Calu3 (cell line): ENCODE data around the gene STIM2. TPM values are rescaled to one million over a fixed set of nuclear protein-coding genes. Genes with fewer than 3 reads are reported as not detected.

Experiments used
- BruUV-seq: library from RNA; stranded (reverse); fragments of 400-500 nt; replicated peaks from 2 replicates; lab custom pipeline; 2021; lab: Mats Ljungman, UMichigan
- CTCF ChIA-PET: fragments of 300-600 bp; sonication (Branson Sonifier 250); formaldehyde crosslinking; loops from one replicate; lab custom pipeline; 2022; ENCODE audit warnings: antibody characterized with exemption; lab: Charles Lee
- DNase-seq: peaks from one replicate; pipeline ENCODE4 v3.0.0; 2022
- H3K27ac Mint-ChIP-seq: one replicate; pipeline ENCODE4 v1.8.0; 2022; ENCODE audit warnings: mixed read lengths; ENCODE audit not compliant: unreplicated experiment
- H3K27me3 Mint-ChIP-seq: one replicate; pipeline ENCODE4 v1.8.0; 2022; ENCODE audit warnings: mixed read lengths; ENCODE audit not compliant: unreplicated experiment
- H3K36me3 Mint-ChIP-seq: one replicate; pipeline ENCODE4 v1.8.0; 2022; ENCODE audit warnings: mild to moderate bottlenecking, moderate library complexity, mixed read lengths; ENCODE audit not compliant: insufficient read depth, unreplicated experiment
- H3K4me1 Mint-ChIP-seq: one replicate; pipeline ENCODE4 v1.8.0; 2022; ENCODE audit warnings: mild to moderate bottlenecking, low read depth, mixed read lengths; ENCODE audit not compliant: unreplicated experiment
- H3K4me3 Mint-ChIP-seq: one replicate; pipeline ENCODE4 v1.8.0; 2022; ENCODE audit warnings: mild to moderate bottlenecking, low read depth, moderate library complexity, mixed read lengths; ENCODE audit not compliant: unreplicated experiment
- H3K9me3 Mint-ChIP-seq: one replicate; pipeline ENCODE4 v1.8.0; 2022; ENCODE audit warnings: low read depth, mixed read lengths; ENCODE audit not compliant: unreplicated experiment
- intact Hi-C: fragments of 100-400 bp; cut with micrococcal nuclease; formaldehyde crosslinking; loops from one replicate; pipeline ENCODE4 v1.10.0; 2022; ENCODE audit not compliant: unreplicated experiment
- total RNA-seq: library from RNA; stranded (reverse); gene quantifications from 2 replicates; pipeline ENCODE4 v1.2.3, GENCODE V29; 2022
- TF ChIP-seq, protein P1 (sequence below): fragments of 200-600 bp; IDR thresholded peaks from one replicate; pipeline ENCODE4 v1.8.0; 2022; ENCODE audit warnings: antibody characterized with exemption; ENCODE audit not compliant: unreplicated experiment

The STIM2 gene
- total RNA-seq, 1 experiment from 2014 or later, result 24.2 TPM

- TF ChIP-seq, protein P1, sequence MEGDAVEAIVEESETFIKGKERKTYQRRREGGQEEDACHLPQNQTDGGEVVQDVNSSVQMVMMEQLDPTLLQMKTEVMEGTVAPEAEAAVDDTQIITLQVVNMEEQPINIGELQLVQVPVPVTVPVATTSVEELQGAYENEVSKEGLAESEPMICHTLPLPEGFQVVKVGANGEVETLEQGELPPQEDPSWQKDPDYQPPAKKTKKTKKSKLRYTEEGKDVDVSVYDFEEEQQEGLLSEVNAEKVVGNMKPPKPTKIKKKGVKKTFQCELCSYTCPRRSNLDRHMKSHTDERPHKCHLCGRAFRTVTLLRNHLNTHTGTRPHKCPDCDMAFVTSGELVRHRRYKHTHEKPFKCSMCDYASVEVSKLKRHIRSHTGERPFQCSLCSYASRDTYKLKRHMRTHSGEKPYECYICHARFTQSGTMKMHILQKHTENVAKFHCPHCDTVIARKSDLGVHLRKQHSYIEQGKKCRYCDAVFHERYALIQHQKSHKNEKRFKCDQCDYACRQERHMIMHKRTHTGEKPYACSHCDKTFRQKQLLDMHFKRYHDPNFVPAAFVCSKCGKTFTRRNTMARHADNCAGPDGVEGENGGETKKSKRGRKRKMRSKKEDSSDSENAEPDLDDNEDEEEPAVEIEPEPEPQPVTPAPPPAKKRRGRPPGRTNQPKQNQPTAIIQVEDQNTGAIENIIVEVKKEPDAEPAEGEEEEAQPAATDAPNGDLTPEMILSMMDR, result no peak
- Mint-ChIP-seq H3K36me3 (peaks cover 29% of the 10 kb centered on the region), H3K9me3 (no peaks in the 10 kb centered on the region), H3K27ac (peak overlapping the region; percentile 46), H3K4me3 (peak overlapping the region; percentile 57), H3K4me1 (peaks cover 33% of the 10 kb centered on the region), H3K27me3 (no peaks in the 10 kb centered on the region)
- CTCF ChIA-PET, result no interaction called here
- no peak for DNase-seq
- intact Hi-C loops, result loop anchor here (2.0 kb wide), 1 partner anchor 147 kb away; no protein-coding TSS in a partner anchor
- no TSS peak for BruUV-seq
These were observed 2.9 kb downstream of the STIM2 start for GRCh38 chr4:26863512-26863911.

DNA sequence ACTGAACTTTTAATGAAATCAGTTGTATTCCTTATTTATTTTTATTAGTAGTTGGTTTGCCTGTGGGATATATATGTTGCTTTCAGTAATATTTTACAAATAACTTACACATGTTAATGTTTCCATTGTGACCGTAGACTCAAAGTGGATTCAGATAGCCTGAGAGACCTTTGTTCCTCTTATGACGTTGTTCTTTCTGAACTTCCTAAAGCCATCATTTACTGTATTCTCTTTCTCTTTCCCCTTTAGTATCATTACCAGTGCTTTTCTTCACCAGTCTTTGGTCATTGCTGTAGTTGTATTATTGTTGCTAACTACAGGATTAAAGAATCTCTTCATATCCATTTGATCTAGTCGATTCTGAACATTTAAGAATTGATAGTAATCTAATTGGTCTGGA, 4.3 kb downstream of the STIM2 start:
- CTCF ChIA-PET, result no interaction called here
- intact Hi-C loops, result no loop called here
- peak overlapping the region; percentile 4 for H3K4me3 Mint-ChIP-seq
- peaks cover 27% of the 10 kb centered on the region for H3K36me3 Mint-ChIP-seq
- no peaks in the 10 kb centered on the region for H3K9me3 Mint-ChIP-seq
- H3K4me1 Mint-ChIP-seq, result peaks cover 21% of the 10 kb centered on the region
- no peak for DNase-seq
- H3K27ac Mint-ChIP-seq, result peak overlapping the region; percentile 36
- TF ChIP-seq, protein P1, result no peak
- no TSS peak for BruUV-seq
- H3K27me3 Mint-ChIP-seq, result no peaks in the 10 kb centered on the region

DNA sequence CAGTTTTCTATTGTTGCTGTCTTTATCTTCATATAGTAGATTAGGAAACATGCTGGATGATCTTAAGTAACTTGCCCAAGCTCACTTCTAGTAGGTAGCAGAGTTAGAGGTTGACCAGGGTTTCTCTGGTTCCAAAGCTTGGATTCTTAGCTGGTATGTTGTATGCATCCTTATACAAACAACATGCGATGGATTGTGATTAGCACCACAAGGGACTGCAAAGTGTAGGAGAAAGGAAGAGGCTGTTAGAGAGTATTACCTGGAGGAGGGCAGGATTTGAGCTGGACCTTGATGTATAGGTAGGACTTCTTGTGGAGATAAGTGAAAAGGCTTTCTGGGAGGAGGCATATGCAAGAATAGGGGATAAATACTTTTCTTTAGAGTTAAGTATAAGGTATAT, 5.6 kb downstream of the STIM2 start:
- H3K4me3 Mint-ChIP-seq, result no peak overlapping the region

DNA sequence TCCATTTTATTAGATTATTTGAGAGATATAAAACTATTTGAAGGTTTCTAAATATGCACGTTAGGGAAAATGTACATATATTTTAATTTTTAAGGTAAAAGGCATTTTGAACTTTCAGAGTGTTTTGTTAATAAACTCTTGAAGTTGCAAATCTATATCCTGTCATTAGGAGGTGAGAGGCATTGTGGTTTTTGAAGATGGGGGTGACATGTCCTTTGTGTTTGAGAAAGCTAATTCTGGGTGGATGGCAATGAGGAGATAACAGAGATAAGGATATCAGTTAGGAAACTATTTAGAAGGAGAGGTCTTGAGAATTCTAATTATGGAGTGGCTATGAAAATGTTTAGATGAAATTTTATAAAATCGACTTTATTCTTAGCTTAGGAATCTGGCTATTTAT, 6.1 kb downstream of the STIM2 start:
- CTCF ChIA-PET, result no interaction called here
- no TSS peak for BruUV-seq
- TF ChIP-seq, protein P1, result no peak
- Mint-ChIP-seq H3K36me3 (peaks cover 10% of the 10 kb centered on the region), H3K9me3 (no peaks in the 10 kb centered on the region), H3K4me1 (peaks cover 19% of the 10 kb centered on the region), H3K27me3 (no peaks in the 10 kb centered on the region), H3K4me3 (no peak overlapping the region), H3K27ac (no peak overlapping the region)
- DNase-seq, result no peak
- intact Hi-C loops, result no loop called here

More for the DNA sequence above, 5.6 kb downstream of the STIM2 start:
- no peak for DNase-seq
- intact Hi-C loops, result no loop called here
- Mint-ChIP-seq H3K36me3 (peaks cover 16% of the 10 kb centered on the region), H3K27me3 (no peaks in the 10 kb centered on the region), H3K27ac (no peak overlapping the region), H3K4me1 (peaks cover 19% of the 10 kb centered on the region), H3K9me3 (no peaks in the 10 kb centered on the region)
- no TSS peak for BruUV-seq
- CTCF ChIA-PET, result no interaction called here
- TF ChIP-seq, protein P1, result no peak
